ENCODE data around the gene HS3ST6.
"Not testable (repeated sequence)": the region's sequence is repeated elsewhere in the genome, so short reads cannot be mapped to it uniquely, and the experiment has no call there.

Gene HS3ST6

GRCh38 chr16:1906055-1906845 lies 12.0 kb downstream of the HS3ST6 start:
- DNase-seq: no peak

DNA sequence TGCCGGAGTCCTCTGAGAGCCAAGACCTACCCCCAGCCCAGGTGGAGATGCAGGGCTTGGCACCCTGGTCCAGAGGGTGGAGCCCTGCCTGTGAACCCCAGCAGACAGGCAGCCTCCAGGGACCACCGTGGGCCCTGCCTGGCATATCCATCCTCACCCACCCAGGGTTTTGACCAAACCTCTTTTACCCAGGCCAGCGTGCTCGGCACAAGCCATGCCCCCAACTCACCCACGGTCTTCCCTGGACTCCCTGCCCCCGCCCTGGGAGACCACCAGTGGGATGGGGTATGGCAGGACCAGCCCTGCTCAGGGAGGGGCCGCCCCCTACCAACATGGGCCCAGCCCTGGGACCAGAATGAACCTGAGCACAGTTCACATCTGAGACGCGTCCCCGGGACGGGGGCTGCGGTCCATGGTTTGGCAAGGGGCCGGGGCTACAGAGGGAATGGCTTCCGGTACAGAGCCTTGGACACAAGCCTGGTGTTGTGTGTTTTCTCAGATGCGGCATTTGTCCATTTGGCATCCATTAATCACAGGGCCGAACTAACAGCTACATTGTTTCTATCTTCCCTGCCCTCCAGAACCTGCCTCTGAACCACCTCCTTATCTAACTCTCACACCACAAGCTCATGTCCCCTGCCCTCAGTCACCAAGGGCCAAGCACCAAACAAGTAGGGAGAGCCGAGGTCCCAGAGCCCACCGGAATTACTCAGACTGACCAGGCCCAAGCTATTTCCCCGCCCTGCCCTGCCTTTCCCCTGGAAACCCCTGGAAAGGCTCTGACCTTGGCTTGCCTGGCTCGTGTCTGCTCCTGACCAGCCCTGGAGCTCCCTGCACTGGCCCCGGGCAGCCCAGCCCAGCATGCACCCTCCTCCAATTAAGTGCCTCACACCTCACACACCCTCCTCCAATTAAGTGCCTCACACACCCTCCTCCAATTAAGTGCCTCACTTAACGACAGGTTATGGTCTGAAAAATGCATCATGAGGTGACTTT lies 14.1 kb downstream of the HS3ST6 start:
- no peak for DNase-seq

DNA sequence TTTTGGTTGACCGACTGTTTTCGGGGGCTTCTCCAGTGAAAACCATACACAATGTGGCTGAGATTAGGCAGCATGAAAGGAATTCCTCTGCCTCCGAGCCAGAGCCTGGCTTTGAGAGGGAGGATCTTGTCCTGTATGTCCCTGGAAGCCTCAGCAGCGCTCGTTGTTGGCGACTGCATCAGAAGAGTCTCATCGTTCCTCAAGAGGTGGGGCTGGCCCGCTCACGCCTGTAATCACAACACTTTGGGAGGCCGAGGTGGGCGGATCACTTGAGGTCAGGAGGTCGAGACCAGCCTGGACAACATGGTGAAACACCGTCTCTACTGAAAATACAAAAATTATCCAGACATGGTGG lies 15.0 kb downstream of the HS3ST6 start:
- DNase-seq: no peak

- no peak for DNase-seq
Observed at GRCh38 chr16:1902547-1903219, 15.5 kb downstream of the HS3ST6 start.

- no peak for DNase-seq
Observed at GRCh38 chr16:1900452-1900774, 17.8 kb downstream of the HS3ST6 start.

GRCh38 chr16:1899641-1900451 lies 18.4 kb downstream of the HS3ST6 start:
- no peak for DNase-seq

DNA sequence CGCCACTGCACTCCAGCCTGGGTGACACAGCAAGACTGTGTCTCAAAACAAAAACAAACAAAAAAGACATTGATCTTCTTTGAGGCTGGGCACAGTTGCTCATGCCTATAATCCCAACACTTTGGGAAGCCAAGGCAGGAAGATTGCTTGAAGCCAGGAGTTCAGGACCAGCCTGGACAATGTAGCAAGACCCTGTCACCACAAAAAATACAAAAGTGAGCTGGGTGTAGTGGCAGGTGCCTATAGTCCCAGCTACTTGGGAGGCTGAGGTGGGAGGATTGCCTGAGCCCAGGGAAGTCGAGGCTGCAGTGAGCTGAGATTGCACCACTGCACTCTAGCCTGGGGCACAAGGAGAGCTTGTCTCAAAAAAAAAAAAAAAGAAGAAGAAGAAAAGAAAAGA lies 20.5 kb downstream of the HS3ST6 start:
- DNase-seq: not testable (repeated sequence)

GRCh38 chr16:1895949-1896675 lies 22.1 kb downstream of the HS3ST6 start:
- DNase-seq: no peak

DNA sequence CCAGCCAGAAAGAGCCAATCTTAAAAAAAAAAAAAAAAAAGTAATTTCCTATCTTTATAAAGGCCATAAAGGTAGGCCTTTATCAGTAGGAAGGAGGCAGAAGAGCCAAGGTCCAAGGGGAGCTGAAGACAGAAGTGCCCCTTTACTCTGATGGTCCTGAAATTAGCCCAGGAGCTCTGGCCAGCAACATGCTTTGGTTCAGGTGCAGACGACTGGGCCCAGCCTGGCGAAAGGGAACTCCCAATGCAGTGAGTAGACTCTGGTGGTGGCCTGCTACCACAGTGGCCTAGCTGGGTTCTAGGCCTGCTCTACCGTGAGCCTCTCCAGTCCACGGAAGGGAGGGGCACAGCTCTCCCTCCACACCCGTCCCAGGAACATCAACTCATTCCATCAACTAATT lies 23.1 kb downstream of the HS3ST6 start:
- no peak for DNase-seq

DNA sequence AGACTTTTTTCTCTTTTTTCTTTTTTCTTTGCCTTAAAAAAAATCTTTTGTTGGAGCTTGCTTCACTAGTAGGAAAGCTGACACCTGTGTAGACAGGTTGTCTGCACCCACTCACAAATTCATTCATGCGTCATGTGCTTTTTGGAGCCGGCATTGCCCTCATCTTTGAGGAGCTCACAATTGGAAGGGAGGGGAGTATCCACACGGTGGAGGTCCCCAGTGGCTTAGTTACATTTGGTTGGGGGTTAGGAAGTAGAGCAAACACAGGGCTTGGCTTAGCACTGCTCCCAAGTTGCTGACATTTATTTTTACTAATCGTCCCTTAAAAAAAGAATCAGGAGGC lies 27.5 kb downstream of the HS3ST6 start:
- no peak for DNase-seq

DNA sequence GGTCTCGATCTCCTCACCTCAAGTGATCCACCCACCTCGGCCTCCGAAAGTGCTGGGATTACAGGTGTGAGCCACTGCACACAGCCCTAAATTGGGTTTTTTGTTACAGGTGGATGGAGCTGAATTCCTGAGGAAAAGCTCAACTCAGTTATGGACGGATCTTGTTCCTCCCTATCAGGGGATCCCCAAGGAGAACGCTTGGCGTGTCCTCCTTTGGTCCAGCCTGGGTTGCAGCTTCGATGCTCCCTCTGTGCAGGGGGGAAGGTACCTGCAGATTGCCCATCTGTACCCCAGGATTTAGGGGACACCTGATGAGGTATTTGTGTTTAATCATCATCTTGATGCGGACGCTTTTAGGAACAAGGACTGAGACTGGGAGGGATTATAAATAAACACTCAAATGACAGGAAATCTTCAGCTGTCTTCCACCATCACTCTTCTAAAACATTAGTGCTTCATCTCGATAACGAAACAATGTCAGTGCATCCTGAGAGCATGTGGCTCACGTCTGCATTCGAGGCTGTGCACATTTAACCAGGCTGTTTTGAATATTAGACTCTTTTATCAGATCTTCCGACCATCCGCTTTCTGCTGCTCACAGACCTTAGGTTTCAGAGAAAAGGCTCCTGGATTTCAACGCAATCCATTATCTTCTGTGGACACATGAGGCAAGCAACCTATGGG lies 28.0 kb downstream of the HS3ST6 start:
- DNase-seq: no peak

DNA sequence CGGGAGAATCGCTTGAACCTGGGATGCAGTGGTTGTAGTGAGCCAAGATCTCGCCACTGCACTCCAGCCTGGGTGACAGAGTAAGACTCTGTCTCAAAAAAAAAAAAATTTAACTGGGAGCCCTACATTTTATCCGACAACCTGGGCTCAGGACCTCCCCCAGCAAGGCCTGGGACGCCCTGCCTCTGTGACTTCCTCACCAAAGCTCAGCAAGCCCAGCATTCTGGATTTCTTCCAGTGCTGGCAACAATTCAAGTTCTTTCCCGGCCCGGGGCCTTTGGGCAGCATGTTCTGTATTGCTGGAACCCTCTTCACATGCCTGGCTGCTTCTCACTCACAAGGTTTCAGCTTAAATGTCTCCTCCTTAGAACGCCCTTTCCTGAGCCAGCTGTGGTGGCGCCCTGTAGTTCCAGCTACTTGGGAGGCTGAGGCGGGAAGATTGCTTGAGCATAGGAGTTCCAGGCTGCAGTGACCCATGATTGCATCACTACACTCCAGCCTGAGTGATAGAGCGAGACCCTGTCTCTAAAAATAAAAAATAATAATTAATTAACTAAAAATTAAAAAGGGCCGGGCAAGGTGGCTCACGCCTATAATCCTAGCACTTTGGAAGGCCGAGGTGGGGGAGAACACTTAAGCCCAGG lies 30.4 kb downstream of the HS3ST6 start:
- DNase-seq: no peak

DNA sequence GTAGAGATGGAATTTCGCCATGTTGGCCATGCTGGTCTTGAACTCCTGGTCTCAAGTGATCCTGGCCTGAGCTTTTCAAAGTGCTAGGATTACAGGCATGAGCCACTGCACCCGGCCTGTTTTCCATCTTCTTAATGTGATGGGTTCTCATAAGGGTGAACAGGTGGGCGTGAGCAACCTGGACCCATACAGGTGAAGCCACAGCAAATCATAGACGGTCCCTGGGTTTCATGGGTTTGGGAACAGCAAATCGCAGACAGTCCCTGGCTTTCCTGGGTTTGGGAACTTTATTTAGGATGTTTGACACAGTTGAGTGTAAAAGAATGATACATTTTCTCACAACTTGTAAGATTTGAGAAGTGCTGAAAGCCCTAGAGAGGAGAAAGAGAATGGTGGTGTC lies 33.3 kb downstream of the HS3ST6 start:
- DNase-seq: no peak

- peak; percentile 8 for DNase-seq
Observed at GRCh38 chr16:1884155-1884760, 34.0 kb downstream of the HS3ST6 start.

GRCh38 chr16:1881172-1881571 lies 37.0 kb downstream of the HS3ST6 start:
- not testable (repeated sequence) for DNase-seq

GRCh38 chr16:1879477-1879876 lies 38.7 kb downstream of the HS3ST6 start:
- no peak for DNase-seq

DNA sequence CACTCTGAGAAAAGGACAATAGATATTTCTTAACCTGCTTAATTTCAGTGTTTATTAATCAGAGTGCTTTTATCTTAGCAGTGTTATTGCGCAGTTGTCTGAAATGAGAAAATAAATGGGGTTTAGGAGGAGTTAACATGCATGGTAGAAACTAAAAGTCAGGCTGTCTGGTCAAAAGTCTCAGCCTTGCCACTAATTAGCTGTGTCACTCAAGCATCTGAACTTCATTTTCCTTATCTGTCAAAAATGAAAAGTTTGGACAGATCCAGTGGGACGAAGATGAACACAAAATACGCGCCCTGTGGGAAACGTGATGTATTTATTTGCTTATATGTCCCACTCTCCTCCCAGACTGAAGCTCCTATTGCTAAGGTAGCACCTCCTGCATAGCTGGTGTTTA lies 40.0 kb downstream of the HS3ST6 start:
- DNase-seq: no peak

GRCh38 chr16:1877804-1878203 lies 40.4 kb downstream of the HS3ST6 start:
- no peak for DNase-seq

GRCh38 chr16:1877089-1877488 lies 41.1 kb downstream of the HS3ST6 start:
- DNase-seq: no peak

DNA sequence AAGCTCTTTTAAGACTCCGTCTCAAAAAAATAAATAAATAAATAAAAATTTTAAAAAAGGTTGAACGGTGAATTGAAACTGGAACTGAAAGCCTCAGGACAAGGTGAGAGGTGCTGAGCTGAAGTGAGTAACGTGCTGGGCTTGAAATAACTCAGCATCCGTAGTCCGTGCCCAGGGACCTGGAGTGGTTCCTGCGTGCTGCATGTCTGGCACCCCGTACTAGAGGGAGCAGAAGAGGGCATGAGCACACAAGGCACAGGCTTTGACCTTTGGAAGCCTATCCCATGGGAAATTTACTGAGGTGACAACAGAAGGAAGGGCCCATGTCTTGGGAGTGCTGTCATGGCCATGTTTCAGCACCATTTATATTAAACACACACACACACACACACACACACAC lies 41.7 kb downstream of the HS3ST6 start:
- DNase-seq: no peak

DNA sequence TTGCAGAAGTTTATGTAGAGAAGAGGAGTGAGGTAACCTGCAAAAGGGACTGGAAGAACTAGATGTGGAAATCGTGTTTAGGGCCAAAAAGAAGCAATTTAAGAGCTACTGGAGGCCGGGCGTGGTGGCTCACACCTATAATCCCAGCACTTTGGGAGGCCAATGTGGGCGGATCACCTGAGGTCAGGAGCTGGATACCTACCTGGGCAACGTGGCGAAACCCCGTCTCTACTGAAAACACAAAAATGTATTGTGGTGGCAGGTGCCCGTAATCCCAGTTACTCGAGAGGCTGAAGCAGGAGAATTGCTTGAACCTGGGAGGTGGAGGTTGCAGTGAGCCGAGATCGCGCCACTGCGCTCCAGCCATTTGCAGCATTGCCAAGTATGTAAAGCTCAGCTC lies 42.1 kb downstream of the HS3ST6 start:
- not testable (repeated sequence) for DNase-seq

All from NCI-H1694 treated with DMSO at 0.1 percent for 48 hours (cell line).